Measurements from ENCODE around the gene IFNA8. TPM values are rescaled to one million over a fixed set of nuclear protein-coding genes. Genes with fewer than 3 reads are reported as not detected.

Gene IFNA8
- total RNA-seq, 2 donors from 2014 or later, result not detected

DNA sequence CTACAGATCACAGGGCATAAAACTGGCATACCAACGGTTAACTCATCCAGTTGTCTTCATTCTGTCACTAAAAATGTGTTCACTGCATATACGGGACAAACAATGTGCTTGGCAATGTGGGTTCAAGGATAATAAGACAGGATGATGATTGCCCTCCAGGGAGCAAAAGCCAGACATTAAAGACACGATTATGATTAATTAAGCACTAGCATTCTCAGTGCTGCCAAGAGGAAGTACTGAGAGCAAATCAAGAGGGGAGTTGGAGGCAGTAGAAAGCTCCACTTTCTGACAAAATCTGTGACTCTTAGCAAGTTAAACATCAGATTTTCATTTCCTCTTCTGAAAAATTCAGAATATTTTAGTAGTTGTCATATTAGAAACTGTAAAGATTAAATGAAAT, 9.0 kb upstream of the IFNA8 start:
- H3K4me3 ChIP-seq, result no peak overlapping the region
- no peak for TF ChIP-seq CTCF (IDR thresholded peaks at IDR 0.05)
- no peak for ATAC-seq (ENCODE audit: insufficient number of reproducible peaks, low FRiP score, low read depth)
- H3K9me3 ChIP-seq, result no peaks in the 10 kb centered on the region
- no peaks in the 10 kb centered on the region for H3K27me3 ChIP-seq (replicated peaks; ENCODE audit: insufficient read depth)
- H3K36me3 ChIP-seq, result no peaks in the 10 kb centered on the region
- peaks cover 11 to 23% of the 10 kb centered on the region in 2 donors for H3K4me1 ChIP-seq (ENCODE audit: control insufficient read depth in 1 of 2, low read depth in 2 of 2)
- H3K27ac ChIP-seq, result no peak overlapping the region
- DNase-seq (ENCODE audit: low spot score), result no peak

DNA sequence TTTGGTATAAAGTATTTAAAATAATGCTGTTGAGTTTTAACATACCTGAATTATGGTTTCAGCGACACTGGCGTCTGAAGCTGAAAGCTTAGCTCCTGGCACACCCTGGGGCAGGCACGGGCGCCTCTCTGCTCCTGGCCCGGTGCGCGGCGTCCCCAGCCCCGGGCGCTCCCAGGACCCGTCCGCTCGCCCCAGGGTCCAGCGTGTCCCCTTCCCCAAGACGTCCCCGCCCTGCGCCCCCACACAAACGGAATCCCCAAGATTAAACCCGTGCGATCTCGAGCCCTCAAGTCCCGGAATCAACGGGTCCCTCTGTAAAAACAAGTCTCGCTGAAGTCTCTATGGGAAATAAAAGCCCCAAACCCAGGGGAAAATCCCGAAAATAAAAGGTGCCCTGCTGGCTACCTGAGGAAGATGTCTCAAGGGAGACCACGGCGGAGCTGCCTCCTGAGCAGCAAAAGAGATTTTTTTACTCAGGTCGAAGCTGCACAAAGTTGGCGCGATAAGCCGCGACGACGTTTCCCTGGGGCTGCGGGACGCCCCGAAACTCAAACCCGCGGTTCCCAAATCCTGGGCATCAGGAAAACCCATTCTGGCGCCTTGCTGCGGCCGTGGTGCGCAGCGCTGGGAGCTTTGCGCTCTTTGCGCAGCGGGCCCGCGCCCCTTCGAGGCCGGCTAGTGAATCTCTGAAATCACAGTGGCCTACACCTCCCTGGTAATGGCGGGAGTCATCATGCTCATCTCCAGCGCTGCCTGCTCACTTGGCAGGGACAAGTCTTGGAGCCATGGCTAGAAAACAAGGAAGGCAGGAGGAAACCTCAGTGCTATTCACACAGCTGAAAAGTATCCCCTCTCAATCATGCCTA, 6.3 kb upstream of the IFNA8 start:
- H3K27me3 ChIP-seq (replicated peaks; ENCODE audit: insufficient read depth), result no peaks in the 10 kb centered on the region
- H3K4me3 ChIP-seq, result peak overlapping the region; percentile 59
- no peaks in the 10 kb centered on the region for H3K9me3 ChIP-seq
- ATAC-seq (ENCODE audit: insufficient number of reproducible peaks, low FRiP score, low read depth) (no peak), DNase-seq (ENCODE audit: low spot score) (no peak)
- H3K27ac ChIP-seq, result no peak overlapping the region
- H3K4me1 ChIP-seq (ENCODE audit: control insufficient read depth in 1 of 2, low read depth in 2 of 2), result peaks cover 11 to 16% of the 10 kb centered on the region in 2 donors
- TF ChIP-seq CTCF (IDR thresholded peaks at IDR 0.05), result no peak
- no peaks in the 10 kb centered on the region for H3K36me3 ChIP-seq

DNA sequence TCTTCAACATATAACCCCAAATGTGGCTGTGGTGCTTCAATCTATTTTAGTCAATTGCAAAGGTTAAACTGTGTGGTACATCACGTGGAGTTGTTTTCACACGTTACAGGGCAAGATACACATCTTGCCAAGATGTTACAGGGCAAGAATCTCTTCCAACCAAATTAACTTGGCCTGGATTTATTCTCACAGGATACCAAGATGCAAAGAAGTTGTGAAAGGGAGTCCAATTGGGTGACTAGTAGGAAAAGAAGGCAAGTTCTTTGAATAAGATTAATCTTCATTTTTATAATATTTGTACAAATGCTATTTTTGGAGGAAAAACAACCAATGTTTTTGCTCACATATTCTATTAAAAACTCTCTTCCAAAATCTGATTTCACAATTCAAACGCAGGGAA, 4.8 kb upstream of the IFNA8 start:
- no peak for TF ChIP-seq CTCF (IDR thresholded peaks at IDR 0.05)
- H3K27me3 ChIP-seq (replicated peaks; ENCODE audit: insufficient read depth), result no peaks in the 10 kb centered on the region
- no peak for DNase-seq (ENCODE audit: low spot score)
- H3K27ac ChIP-seq, result no peak overlapping the region
- no peaks in the 10 kb centered on the region for H3K9me3 ChIP-seq
- ATAC-seq (ENCODE audit: insufficient number of reproducible peaks, low FRiP score, low read depth), result no peak
- H3K4me1 ChIP-seq (ENCODE audit: control insufficient read depth in 1 of 2, low read depth in 2 of 2), result peaks cover 11 to 16% of the 10 kb centered on the region in 2 donors
- H3K36me3 ChIP-seq, result no peaks in the 10 kb centered on the region
- no peak overlapping the region for H3K4me3 ChIP-seq

DNA sequence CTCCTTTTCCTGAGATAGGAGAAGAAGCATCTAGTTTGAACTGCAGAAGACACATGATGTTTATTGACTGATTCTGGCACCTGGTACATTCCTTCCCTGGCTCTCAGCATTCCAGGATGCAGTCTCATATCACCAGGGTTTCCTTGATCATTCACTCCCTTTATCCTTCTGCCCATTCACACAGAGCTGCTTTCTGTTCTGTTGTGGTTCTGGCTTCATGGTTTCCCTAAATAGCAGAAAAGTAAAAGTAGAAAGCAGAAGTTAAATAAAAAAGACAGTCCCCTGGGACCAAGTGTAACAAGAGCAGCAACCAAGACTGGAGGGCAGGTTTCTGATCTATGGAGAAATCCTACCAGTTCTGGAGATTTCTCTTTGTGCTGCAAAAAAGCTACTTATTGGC, 3.2 kb downstream of the IFNA8 start:
- no peak for ATAC-seq (ENCODE audit: insufficient number of reproducible peaks, low FRiP score, low read depth)
- no peak for TF ChIP-seq CTCF (IDR thresholded peaks at IDR 0.05)
- H3K9me3 ChIP-seq, result no peaks in the 10 kb centered on the region
- H3K36me3 ChIP-seq, result no peaks in the 10 kb centered on the region
- H3K4me3 ChIP-seq, result no peak overlapping the region
- no peak for DNase-seq (ENCODE audit: low spot score)
- H3K4me1 ChIP-seq (ENCODE audit: control insufficient read depth in 1 of 2, low read depth in 2 of 2), result no peaks in the 10 kb centered on the region
- H3K27ac ChIP-seq, result no peak overlapping the region
- no peaks in the 10 kb centered on the region for H3K27me3 ChIP-seq (replicated peaks; ENCODE audit: insufficient read depth)

- H3K9me3 ChIP-seq, result no peaks in the 10 kb centered on the region
- no peak for DNase-seq (ENCODE audit: low spot score)
- H3K36me3 ChIP-seq, result no peaks in the 10 kb centered on the region
- no peaks in the 10 kb centered on the region for H3K27me3 ChIP-seq (replicated peaks; ENCODE audit: insufficient read depth)
- no peak for ATAC-seq (ENCODE audit: insufficient number of reproducible peaks, low FRiP score, low read depth)
- H3K4me3 ChIP-seq, result no peak overlapping the region
- no peaks in the 10 kb centered on the region for H3K4me1 ChIP-seq (ENCODE audit: control insufficient read depth in 1 of 2, low read depth in 2 of 2)
- TF ChIP-seq CTCF (IDR thresholded peaks at IDR 0.05), result no peak
- no peak overlapping the region for H3K27ac ChIP-seq
Measured at GRCh38 chr9:21413151-21413550, 4.2 kb downstream of the IFNA8 start.

Data from thoracic aorta (tissue), 2 donors.